ENCODE results near the gene RPL41.
A peak's percentile ranks its signal among the peaks of the same experiment; 100 is the strongest.
"Not testable (repeated sequence)": the region's sequence is repeated elsewhere in the genome, so short reads cannot be mapped to it uniquely, and the experiment has no call there.

Gene RPL41

GRCh38 chr12:56103066-56103711, 13.2 kb upstream of the RPL41 start:
- H3K27me3 ChIP-seq (ENCODE audit: insufficient read depth, low read length), result no peaks in the 10 kb centered on the region; the same call in 1 of the 2 replicates
- H3K27ac ChIP-seq (ENCODE audit: low read depth, low read length), result no peak overlapping the region
- peak overlapping the region; percentile 87 for H3K4me3 ChIP-seq (ENCODE audit: low read depth, low read length)
- H3K36me3 ChIP-seq (ENCODE audit: insufficient read depth, low read length), result peaks cover 14% of the 10 kb centered on the region
- peaks cover 18% of the 10 kb centered on the region for H3K4me1 ChIP-seq (ENCODE audit: control insufficient read depth, insufficient read depth, low read length, unreplicated experiment)
- H3K79me2 ChIP-seq (ENCODE audit: control insufficient read depth, insufficient read depth, low read length, unreplicated experiment), result peaks cover 35% of the 10 kb centered on the region
- H2AFZ ChIP-seq (ENCODE audit: low read length, unreplicated experiment), result peak overlapping the region; percentile 76

- Histone ChIP-seq H3K4me3 (ENCODE audit: low read depth, low read length) (peak overlapping the region; percentile 87), H3K27ac (ENCODE audit: low read depth, low read length) (no peak overlapping the region), H3K79me2 (ENCODE audit: control insufficient read depth, insufficient read depth, low read length, unreplicated experiment) (peaks cover 35% of the 10 kb centered on the region), H3K4me1 (ENCODE audit: control insufficient read depth, insufficient read depth, low read length, unreplicated experiment) (peaks cover 18% of the 10 kb centered on the region), H2AFZ (ENCODE audit: low read length, unreplicated experiment) (peak overlapping the region; percentile 76), H3K36me3 (ENCODE audit: insufficient read depth, low read length) (peaks cover 19% of the 10 kb centered on the region), H3K27me3 (ENCODE audit: insufficient read depth, low read length) (no peaks in the 10 kb centered on the region)
These were observed 12.7 kb upstream of the RPL41 start for GRCh38 chr12:56103823-56104108.

GRCh38 chr12:56104109-56104814, 12.2 kb upstream of the RPL41 start, which contains the start of gene PA2G4:
Gene PA2G4, plus strand, starts transcription at chr12:56104559. Its CDS starts 179 bp downstream, at chr12:56104738.
- Histone ChIP-seq H3K79me2 (ENCODE audit: control insufficient read depth, insufficient read depth, low read length, unreplicated experiment) (peaks cover 35% of the 10 kb centered on the region), H3K27ac (ENCODE audit: low read depth, low read length) (peak within 1 kb of the TSS; percentile 49), H3K36me3 (ENCODE audit: insufficient read depth, low read length) (peaks cover 19% of the 10 kb centered on the region), H3K4me1 (ENCODE audit: control insufficient read depth, insufficient read depth, low read length, unreplicated experiment) (peaks cover 18% of the 10 kb centered on the region), H2AFZ (ENCODE audit: low read length, unreplicated experiment) (peak within 1 kb of the TSS; percentile 84), H3K4me3 (ENCODE audit: low read depth, low read length) (peak within 1 kb of the TSS; percentile 87), H3K27me3 (ENCODE audit: insufficient read depth, low read length) (no peaks in the 10 kb centered on the region)

GRCh38 chr12:56104815-56105608, 11.4 kb upstream of the RPL41 start:
- Histone ChIP-seq H3K4me1 (ENCODE audit: control insufficient read depth, insufficient read depth, low read length, unreplicated experiment) (peaks cover 18% of the 10 kb centered on the region), H3K27ac (ENCODE audit: low read depth, low read length) (peak overlapping the region; percentile 49), H3K4me3 (ENCODE audit: low read depth, low read length) (peak overlapping the region; percentile 87), H2AFZ (ENCODE audit: low read length, unreplicated experiment) (peak overlapping the region; percentile 84), H3K79me2 (ENCODE audit: control insufficient read depth, insufficient read depth, low read length, unreplicated experiment) (peaks cover 35% of the 10 kb centered on the region), H3K36me3 (ENCODE audit: insufficient read depth, low read length) (peaks cover 19% of the 10 kb centered on the region), H3K27me3 (ENCODE audit: insufficient read depth, low read length) (no peaks in the 10 kb centered on the region)

GRCh38 chr12:56105609-56105902, 10.9 kb upstream of the RPL41 start:
- peak overlapping the region; percentile 87 for H3K4me3 ChIP-seq (ENCODE audit: low read depth, low read length)
- H3K36me3 ChIP-seq (ENCODE audit: insufficient read depth, low read length), result peaks cover 23% of the 10 kb centered on the region
- H3K4me1 ChIP-seq (ENCODE audit: control insufficient read depth, insufficient read depth, low read length, unreplicated experiment), result peaks cover 18% of the 10 kb centered on the region
- no peaks in the 10 kb centered on the region for H3K27me3 ChIP-seq (ENCODE audit: insufficient read depth, low read length)
- H3K79me2 ChIP-seq (ENCODE audit: control insufficient read depth, insufficient read depth, low read length, unreplicated experiment), result peaks cover 35% of the 10 kb centered on the region
- no peak overlapping the region for H2AFZ ChIP-seq (ENCODE audit: low read length, unreplicated experiment)
- H3K27ac ChIP-seq (ENCODE audit: low read depth, low read length), result peak overlapping the region; percentile 49; the same call in 1 of the 2 replicates

GRCh38 chr12:56107242-56107641, 9.2 kb upstream of the RPL41 start:
- peaks cover 35% of the 10 kb centered on the region for H3K79me2 ChIP-seq (ENCODE audit: control insufficient read depth, insufficient read depth, low read length, unreplicated experiment)
- no peak overlapping the region for H2AFZ ChIP-seq (ENCODE audit: low read length, unreplicated experiment)
- no peak overlapping the region for H3K4me3 ChIP-seq (ENCODE audit: low read depth, low read length)
- H3K27ac ChIP-seq (ENCODE audit: low read depth, low read length), result no peak overlapping the region
- peaks cover 18% of the 10 kb centered on the region for H3K4me1 ChIP-seq (ENCODE audit: control insufficient read depth, insufficient read depth, low read length, unreplicated experiment)
- H3K27me3 ChIP-seq (ENCODE audit: insufficient read depth, low read length), result no peaks in the 10 kb centered on the region
- peaks cover 35% of the 10 kb centered on the region for H3K36me3 ChIP-seq (ENCODE audit: insufficient read depth, low read length)

GRCh38 chr12:56110571-56110970, 5.9 kb upstream of the RPL41 start:
- Histone ChIP-seq H3K27ac (ENCODE audit: low read depth, low read length) (no peak overlapping the region), H3K79me2 (ENCODE audit: control insufficient read depth, insufficient read depth, low read length, unreplicated experiment) (peaks cover 22% of the 10 kb centered on the region), H3K36me3 (ENCODE audit: insufficient read depth, low read length) (peaks cover 41% of the 10 kb centered on the region), H2AFZ (ENCODE audit: low read length, unreplicated experiment) (no peak overlapping the region), H3K4me3 (ENCODE audit: low read depth, low read length) (no peak overlapping the region), H3K4me1 (ENCODE audit: control insufficient read depth, insufficient read depth, low read length, unreplicated experiment) (peaks cover 16% of the 10 kb centered on the region), H3K27me3 (ENCODE audit: insufficient read depth, low read length) (no peaks in the 10 kb centered on the region)

- H3K27me3 ChIP-seq (ENCODE audit: insufficient read depth, low read length), result no peaks in the 10 kb centered on the region
- H3K79me2 ChIP-seq (ENCODE audit: control insufficient read depth, insufficient read depth, low read length, unreplicated experiment), result peaks cover 13% of the 10 kb centered on the region
- peaks cover 9% of the 10 kb centered on the region for H3K4me1 ChIP-seq (ENCODE audit: control insufficient read depth, insufficient read depth, low read length, unreplicated experiment)
- no peak overlapping the region for H3K4me3 ChIP-seq (ENCODE audit: low read depth, low read length)
- H3K36me3 ChIP-seq (ENCODE audit: insufficient read depth, low read length), result peaks cover 28% of the 10 kb centered on the region
- no peak overlapping the region for H3K27ac ChIP-seq (ENCODE audit: low read depth, low read length)
- no peak overlapping the region for H2AFZ ChIP-seq (ENCODE audit: low read length, unreplicated experiment)
These were observed 2.3 kb upstream of the RPL41 start for GRCh38 chr12:56114084-56114483.

- Histone ChIP-seq H2AFZ (ENCODE audit: low read length, unreplicated experiment) (peak overlapping the region; percentile 97), H3K4me1 (ENCODE audit: control insufficient read depth, insufficient read depth, low read length, unreplicated experiment) (peaks cover 20% of the 10 kb centered on the region)
These were observed 1.1 kb upstream of the RPL41 start for GRCh38 chr12:56115329-56115728.

GRCh38 chr12:56117082-56117706, 761 bp downstream of the RPL41 start:
- not testable (repeated sequence) for H2AFZ ChIP-seq (ENCODE audit: low read length, unreplicated experiment); H3K27me3 ChIP-seq (ENCODE audit: insufficient read depth, low read length)
- H3K36me3 ChIP-seq (ENCODE audit: insufficient read depth, low read length), result peaks cover 12% of the 10 kb centered on the region; the same call in 1 of the 2 replicates
- H3K79me2 ChIP-seq (ENCODE audit: control insufficient read depth, insufficient read depth, low read length, unreplicated experiment), result peaks cover 14% of the 10 kb centered on the region
- peak overlapping the region; percentile 93 for H3K4me3 ChIP-seq (ENCODE audit: low read depth, low read length)
- peak overlapping the region; percentile 94 for H3K27ac ChIP-seq (ENCODE audit: low read depth, low read length)
- peaks cover 21% of the 10 kb centered on the region for H3K4me1 ChIP-seq (ENCODE audit: control insufficient read depth, insufficient read depth, low read length, unreplicated experiment)

More at GRCh38 chr12:56115329-56115728, 1.1 kb upstream of the RPL41 start:
- Histone ChIP-seq H3K27me3 (ENCODE audit: insufficient read depth, low read length) (no peaks in the 10 kb centered on the region), H3K4me3 (ENCODE audit: low read depth, low read length) (peak overlapping the region; percentile 93), H3K27ac (ENCODE audit: low read depth, low read length) (peak overlapping the region; percentile 94), H3K79me2 (ENCODE audit: control insufficient read depth, insufficient read depth, low read length, unreplicated experiment) (peaks cover 14% of the 10 kb centered on the region), H3K36me3 (ENCODE audit: insufficient read depth, low read length) (peaks cover 26% of the 10 kb centered on the region)
